IMR-90 (cell line): Measurements from ENCODE around the gene PTMS. TPM values are rescaled to one million over a fixed set of nuclear protein-coding genes. Genes with fewer than 3 reads are reported as not detected.

Source experiments
- ATAC-seq: fragments of 200-7000 bp; cut with Tn5 transposase; 2 replicates; pipeline ENCODE4 v1.9.1; 2020; ENCODE audit warnings: low read depth, mild to moderate bottlenecking, moderate library complexity
- BruUV-seq: library from RNA; stranded (reverse); fragments of 400-500 nt; replicated peaks from 2 replicates; lab custom pipeline; 2021; lab: Mats Ljungman, UMichigan
- CTCF ChIA-PET: fragments of 300-600 bp; formaldehyde crosslinking; extraction: SDS; loops from one replicate; lab custom pipeline; 2021; ENCODE audit warnings: antibody characterized with exemption; lab: Yijun Ruan, JAX
- POLR2A ChIA-PET: fragments of 300-600 bp; sonication (Branson Sonifier 250); formaldehyde crosslinking; loops from one replicate; lab custom pipeline; 2022; ENCODE audit warnings: antibody characterized with exemption; ENCODE audit not compliant: unreplicated experiment; lab: Charles Lee
- DNase-seq: peaks from one replicate; pipeline ENCODE4 v3.0.0; 2013
- H2AFZ ChIP-seq: replicated peaks from 2 replicates; pipeline ENCODE3; 2013; ENCODE audit warnings: low read length, mild to moderate bottlenecking; ENCODE audit not compliant: poor library complexity
- H2AK5ac ChIP-seq: 2 replicates; pipeline ENCODE4 v1.6.1; 2013; ENCODE audit warnings: low read depth, low read length, inconsistent platforms
- H2AK9ac ChIP-seq: replicated peaks from 2 replicates; pipeline ENCODE3; 2013; ENCODE audit warnings: mild to moderate bottlenecking, low read depth, low read length, moderate library complexity; ENCODE audit not compliant: poor library complexity
- H2BK120ac ChIP-seq: 2 replicates; pipeline ENCODE4 v1.6.1; 2013; ENCODE audit warnings: low read depth, low read length, inconsistent platforms
- H2BK15ac ChIP-seq: 3 replicates; pipeline ENCODE4 v1.6.1; 2013; ENCODE audit warnings: low read depth, low read length, inconsistent platforms
- H2BK20ac ChIP-seq: 2 replicates; pipeline ENCODE4 v1.6.1; 2013; ENCODE audit warnings: low read depth, mild to moderate bottlenecking, inconsistent platforms, low read length, moderate library complexity
- H2BK5ac ChIP-seq: 2 replicates; pipeline ENCODE4 v1.6.1; 2013; ENCODE audit warnings: mild to moderate bottlenecking, low read depth, low read length, inconsistent platforms; ENCODE audit not compliant: poor library complexity, severe bottlenecking
- H3K14ac ChIP-seq: replicated peaks from 2 replicates; pipeline ENCODE4 v1.6.1; 2013; ENCODE audit warnings: low read depth, low read length, inconsistent platforms
- H3K18ac ChIP-seq: 2 replicates; pipeline ENCODE4 v1.6.1; 2013; ENCODE audit warnings: low read depth, low read length, control low read depth
- H3K23ac ChIP-seq: 2 replicates; pipeline ENCODE4 v1.6.1; 2013; ENCODE audit warnings: low read depth, low read length, inconsistent platforms
- H3K27ac ChIP-seq: 2 replicates; pipeline ENCODE4 v1.5.1; 2013; ENCODE audit warnings: mild to moderate bottlenecking, control low read depth, low read length; ENCODE audit not compliant: insufficient read depth
- H3K27me3 ChIP-seq: 2 replicates; pipeline ENCODE4 v1.6.1; 2013; ENCODE audit warnings: low read length; ENCODE audit not compliant: control insufficient read depth, insufficient read depth
- H3K36me3 ChIP-seq: 2 replicates; pipeline ENCODE4 v1.6.1; 2013; ENCODE audit warnings: low read length, mixed read lengths; ENCODE audit not compliant: control insufficient read depth, insufficient read depth
- H3K4ac ChIP-seq: 2 replicates; pipeline ENCODE4 v1.6.1; 2013; ENCODE audit warnings: low read depth, low read length, inconsistent platforms
- H3K4me1 ChIP-seq: 2 replicates; pipeline ENCODE4 v1.6.1; 2013; ENCODE audit warnings: low read length, mixed read lengths; ENCODE audit not compliant: control insufficient read depth, insufficient read depth
- H3K4me2 ChIP-seq: 2 replicates; pipeline ENCODE4 v1.6.1; 2013; ENCODE audit warnings: low read depth, mild to moderate bottlenecking, control low read depth, low read length, moderate library complexity
- H3K4me3 ChIP-seq: 2 replicates; pipeline ENCODE4 v1.5.1; 2013; ENCODE audit warnings: low read depth, mild to moderate bottlenecking, control low read depth, low read length, moderate library complexity; ENCODE audit not compliant: insufficient read depth
- H3K56ac ChIP-seq: 2 replicates; pipeline ENCODE4 v1.6.1; 2013; ENCODE audit warnings: low read length, inconsistent platforms; ENCODE audit not compliant: insufficient read depth; ENCODE audit errors: extremely low read depth
- H3K79me1 ChIP-seq, 2 experiments: 2 replicates each; pipeline ENCODE4 v1.6.1; 2013; ENCODE audit warnings: low read length in 2 of 2, inconsistent platforms in 1 of 2, low read depth in 1 of 2
- H3K9ac ChIP-seq: 2 replicates; pipeline ENCODE4 v1.6.1; 2013; ENCODE audit warnings: low read depth, low read length, control low read depth
- H3K9me1 ChIP-seq: 2 replicates; pipeline ENCODE4 v1.6.1; 2013; ENCODE audit warnings: low read length, inconsistent platforms; ENCODE audit not compliant: insufficient read depth
- H3K9me3 ChIP-seq: 2 replicates; pipeline ENCODE4 v1.6.1; 2013; ENCODE audit warnings: low read length; ENCODE audit not compliant: control insufficient read depth, insufficient read depth
- H4K20me1 ChIP-seq: 2 replicates; pipeline ENCODE4 v1.6.1; 2013; ENCODE audit warnings: low read length, inconsistent platforms; ENCODE audit not compliant: insufficient read depth
- H4K5ac ChIP-seq: 2 replicates; pipeline ENCODE4 v1.6.1; 2013; ENCODE audit warnings: mild to moderate bottlenecking, low read depth, low read length, control low read depth
- H4K8ac ChIP-seq, 2 experiments: 2 replicates each; pipeline ENCODE4 v1.6.1; 2013; ENCODE audit warnings: low read depth in 2 of 2, low read length in 2 of 2, control low read depth in 1 of 2, inconsistent platforms in 1 of 2
- H4K91ac ChIP-seq: 2 replicates; pipeline ENCODE4 v1.6.1; 2013; ENCODE audit warnings: low read depth, low read length, inconsistent platforms; ENCODE audit not compliant: insufficient read depth
- BHLHE40 ChIP-seq: fragments of 150-350 bp; IDR thresholded peaks from 2 replicates; pipeline ENCODE4 v1.6.1; 2016; ENCODE audit warnings: mild to moderate bottlenecking, low read depth, low read length
- CEBPB ChIP-seq: IDR thresholded peaks from 2 replicates; pipeline ENCODE4 v1.6.1; 2012; ENCODE audit warnings: low read depth, low read length, improper control_type of control experiment
- CHD1 ChIP-seq: IDR thresholded peaks from 2 replicates; pipeline ENCODE4 v1.6.1; 2012; ENCODE audit warnings: low read depth, low read length, improper control_type of control experiment
- CTCF ChIP-seq: conservative IDR thresholded peaks from 2 replicates; pipeline ENCODE4 v1.5.1; 2012; ENCODE audit warnings: mild to moderate bottlenecking, low read depth, low read length, improper control_type of control experiment
- ELK1 ChIP-seq: fragments of 150-350 bp; IDR thresholded peaks from 2 replicates; pipeline ENCODE4 v1.6.1; 2016; ENCODE audit warnings: low read depth, mild to moderate bottlenecking, low read length, moderate library complexity, borderline replicate concordance
- FOS ChIP-seq: fragments of 150-350 bp; IDR thresholded peaks from 2 replicates; pipeline ENCODE4 v1.6.1; 2016; ENCODE audit warnings: low read depth, low read length
- MAFK ChIP-seq: IDR thresholded peaks from 2 replicates; pipeline ENCODE4 v1.6.1; 2012; ENCODE audit warnings: low read depth, low read length, improper control_type of control experiment
- MAZ ChIP-seq: IDR thresholded peaks from 2 replicates; pipeline ENCODE4 v1.6.1; 2012; ENCODE audit warnings: low read depth, mild to moderate bottlenecking, low read length, improper control_type of control experiment, moderate library complexity, borderline replicate concordance
- MXI1 ChIP-seq: IDR thresholded peaks from 2 replicates; pipeline ENCODE4 v1.6.1; 2012; ENCODE audit warnings: low read depth, mild to moderate bottlenecking, low read length, moderate library complexity, borderline replicate concordance
- NFE2L2 ChIP-seq: fragments of 150-350 bp; IDR thresholded peaks from 2 replicates; pipeline ENCODE4 v1.6.1; 2016; ENCODE audit warnings: low read depth, mild to moderate bottlenecking, low read length
- POLR2A ChIP-seq: IDR thresholded peaks from 2 replicates; pipeline ENCODE4 v1.6.1; 2012; ENCODE audit warnings: mild to moderate bottlenecking, low read depth, low read length
- RAD21 ChIP-seq: IDR thresholded peaks from 2 replicates; pipeline ENCODE4 v1.6.1; 2012; ENCODE audit warnings: low read length, improper control_type of control experiment
- RCOR1 ChIP-seq: IDR thresholded peaks from 2 replicates; pipeline ENCODE4 v1.6.1; 2012; ENCODE audit warnings: mild to moderate bottlenecking, low read length, improper control_type of control experiment; ENCODE audit not compliant: insufficient replicate concordance
- RFX5 ChIP-seq: IDR thresholded peaks from 2 replicates; pipeline ENCODE4 v1.8.0; 2012; ENCODE audit warnings: low read depth, mild to moderate bottlenecking, low read length, moderate library complexity
- SMC3 ChIP-seq: fragments of 150-350 bp; IDR thresholded peaks from 2 replicates; pipeline ENCODE4 v1.6.1; 2016; ENCODE audit warnings: low read depth, mild to moderate bottlenecking, antibody characterized with exemption, low read length, moderate library complexity
- USF2 ChIP-seq: fragments of 150-350 bp; IDR thresholded peaks from 2 replicates; pipeline ENCODE4 v1.6.1; 2017; ENCODE audit warnings: mild to moderate bottlenecking, antibody characterized with exemption, low read length, low read depth
- WGBS, 2 experiments: methylation state at CpG; one replicate each; pipeline versions ENCODE4 v1.1.5 to v1.1.7; 2013; ENCODE audit warnings: missing lambda C conversion rate in 2 of 2; ENCODE audit not compliant: insufficient read length in 1 of 2; ENCODE audit errors: extremely low coverage in 2 of 2; 5-methylcytosine and 5-hydroxymethylcytosine counted together
- dilution Hi-C: fragments of 300-500 bp; cut with HindIII; formaldehyde crosslinking; loops from one replicate; pipeline ENCODE4 v1.14.3; 2018; ENCODE audit warnings: low sequenced_read_pairs; ENCODE audit not compliant: unreplicated experiment
- in situ Hi-C: fragments of 300-500 bp; cut with MboI; formaldehyde crosslinking; loops from 3 replicates; pipeline ENCODE4 v1.14.3; 2019; ENCODE audit warnings: low sequenced_read_pairs, inconsistent platforms, mixed read lengths
- intact Hi-C: fragments of 100-400 bp; cut with micrococcal nuclease; formaldehyde crosslinking; loops from 2 replicates; pipeline ENCODE4 v1.10.0; 2022
- polyA plus RNA-seq, 3 experiments: library from polyadenylated mRNA; depleted of rRNA; stranded (reverse); fragments of >200 nt; gene quantifications; 2 replicates each; pipeline ENCODE4 v1.2.3, GENCODE V29; 2012; ENCODE audit warnings: low replicate concordance in 1 of 3
- total RNA-seq: library from RNA; depleted of rRNA; stranded (reverse); fragments of >200 nt; gene quantifications from 2 replicates; pipeline ENCODE4 v1.2.3, GENCODE V29; 2012

The PTMS gene
- total and polyA plus RNA-seq, 2 of the 4 experiments (the other 2 are of a cell fraction) = 17.2 to 275 TPM

- Histone ChIP-seq H3K4ac (peak overlapping the region; percentile 19), H3K27ac (peak overlapping the region; percentile 19; the same call in 1 of the 2 replicates), H3K9me1 (no peaks in the 10 kb centered on the region), H3K14ac (peak overlapping the region; percentile 51), H4K8ac (peak overlapping the region in 1 of 2 experiments; percentile 70; a peak in 1 of 4 replicates), H3K4me3 (no peak overlapping the region), H4K20me1 (no peaks in the 10 kb centered on the region), H2BK5ac (no peak overlapping the region), H2AK5ac (no peak overlapping the region), H3K23ac (no peak overlapping the region), H3K9me3 (no peaks in the 10 kb centered on the region), H3K4me2 (peak overlapping the region; percentile 70), H3K9ac (peak overlapping the region; percentile 6; the same call in 1 of the 2 replicates), H2BK20ac (no peak overlapping the region), H2AK9ac (peak overlapping the region; percentile 76), H2AFZ (peak overlapping the region; percentile 85), H4K5ac (peak overlapping the region; percentile 6), H3K27me3 (no peaks in the 10 kb centered on the region), H3K18ac (no peak overlapping the region), H3K79me1 (no peaks in the 10 kb centered on the region), H4K91ac (no peak overlapping the region), H3K56ac (no peak overlapping the region), H2BK15ac (no peak overlapping the region), H2BK120ac (no peak overlapping the region), H3K4me1 (peaks cover 4% of the 10 kb centered on the region; the same call in 1 of the 2 replicates), H3K36me3 (no peaks in the 10 kb centered on the region)
- TF ChIP-seq RAD21 (no peak), MAFK (no peak), CHD1 (no peak), RCOR1 (no peak), MXI1 (no peak), ELK1 (no peak), SMC3 (no peak), CTCF (no peak), NFE2L2 (no peak), CEBPB (no peak), FOS (no peak), POLR2A (no peak), USF2 (no peak), BHLHE40 (no peak), MAZ (no peak), RFX5 (no peak)
- intact Hi-C loops (loop anchor here (1.0 kb wide), 1 partner anchor 47 kb away; no protein-coding TSS in a partner anchor), in situ Hi-C loops (no loop called here), dilution Hi-C loops (no loop called here)
- 33% methylated on average over 8 of the region's 14 CpGs; no CpG with 5 or more reads in 1 of the 2 experiments for WGBS, 2 experiments
- ChIA-PET POLR2A (interaction anchor here (0.6 kb wide), 1 partner anchor 288 kb away, joined by 17 read pairs; no protein-coding TSS in a partner anchor), CTCF (interaction anchor here (0.6 to 2.3 kb wide), 4 partner anchors 9 to 34 kb away, joined by 3 to 16 read pairs (median 4); partner anchors contain the start of gene MLF2)
- no TSS peak for BruUV-seq
- ATAC-seq (peak; percentile 46), DNase-seq (no peak)
Measured at GRCh38 chr12:6778217-6778573, 12.0 kb downstream of the PTMS start.
